Stimulated activated CD4-positive, alpha-beta T cell treated with anti-CD3 and anti-CD28 coated beads, Interleukin-12 subunit alpha, Interleukin-12 subunit beta, amount 100 ng/mL, for 4 hours (primary cell): ENCODE measurements around the gene NDUFA12.

Experiments used
- DNase-seq: peaks from one replicate; pipeline ENCODE4 v3.0.0-alpha.2; 2020

The NDUFA12 gene

GRCh38 chr12:94979941-94980340 is 23.6 kb downstream of the NDUFA12 start:
- DNase-seq, result no peak

GRCh38 chr12:94977766-94978468 is 25.6 kb downstream of the NDUFA12 start:
- no peak for DNase-seq

- no peak for DNase-seq
Observed at GRCh38 chr12:94973221-94973620, 30.3 kb downstream of the NDUFA12 start.

- DNase-seq, result no peak
Observed at GRCh38 chr12:94972795-94973194, 30.7 kb downstream of the NDUFA12 start.

GRCh38 chr12:94971923-94972322 is 31.6 kb downstream of the NDUFA12 start:
- no peak for DNase-seq

GRCh38 chr12:94970560-94970959 is 32.9 kb downstream of the NDUFA12 start:
- no peak for DNase-seq

GRCh38 chr12:94969424-94969823 is 34.1 kb downstream of the NDUFA12 start:
- no peak for DNase-seq

GRCh38 chr12:94965982-94966630 is 37.4 kb downstream of the NDUFA12 start:
- no peak for DNase-seq

GRCh38 chr12:94963649-94964048 is 39.8 kb downstream of the NDUFA12 start:
- no peak for DNase-seq

GRCh38 chr12:94962670-94963069 is 40.8 kb downstream of the NDUFA12 start:
- DNase-seq, result no peak

GRCh38 chr12:94961911-94962310 is 41.6 kb downstream of the NDUFA12 start:
- DNase-seq, result no peak

GRCh38 chr12:94961256-94961824 is 42.2 kb downstream of the NDUFA12 start:
- no peak for DNase-seq

- no peak for DNase-seq
Observed at GRCh38 chr12:94957006-94957405, 46.5 kb downstream of the NDUFA12 start.

- DNase-seq, result no peak
Observed at GRCh38 chr12:94954948-94955592, 48.4 kb downstream of the NDUFA12 start.

- no peak for DNase-seq
Observed at GRCh38 chr12:94954029-94954685, 49.3 kb downstream of the NDUFA12 start.

- no peak for DNase-seq
Observed at GRCh38 chr12:94952325-94952724, 51.2 kb downstream of the NDUFA12 start.

- no peak for DNase-seq
Observed at GRCh38 chr12:94951071-94951934, 52.2 kb downstream of the NDUFA12 start.

GRCh38 chr12:94948232-94948810 is 55.2 kb downstream of the NDUFA12 start:
- no peak for DNase-seq

GRCh38 chr12:94942663-94943062 is 60.8 kb downstream of the NDUFA12 start:
- DNase-seq, result no peak

- DNase-seq, result peak; percentile 16
Observed at GRCh38 chr12:94941440-94941862, 62.0 kb downstream of the NDUFA12 start.

- no peak for DNase-seq
Observed at GRCh38 chr12:94940771-94941170, 62.7 kb downstream of the NDUFA12 start.

GRCh38 chr12:94938583-94938982 is 64.9 kb downstream of the NDUFA12 start:
- no peak for DNase-seq
